ENCODE measurements around the gene MBD3L4. TPM values are rescaled to one million over a fixed set of nuclear protein-coding genes. Genes with fewer than 3 reads are reported as not detected.

Gene MBD3L4
- total and polyA plus RNA-seq, 10 of the 15 experiments (the other 5 are each of a cell fraction or from before 2014, with no cell fraction given), result not detected

DNA sequence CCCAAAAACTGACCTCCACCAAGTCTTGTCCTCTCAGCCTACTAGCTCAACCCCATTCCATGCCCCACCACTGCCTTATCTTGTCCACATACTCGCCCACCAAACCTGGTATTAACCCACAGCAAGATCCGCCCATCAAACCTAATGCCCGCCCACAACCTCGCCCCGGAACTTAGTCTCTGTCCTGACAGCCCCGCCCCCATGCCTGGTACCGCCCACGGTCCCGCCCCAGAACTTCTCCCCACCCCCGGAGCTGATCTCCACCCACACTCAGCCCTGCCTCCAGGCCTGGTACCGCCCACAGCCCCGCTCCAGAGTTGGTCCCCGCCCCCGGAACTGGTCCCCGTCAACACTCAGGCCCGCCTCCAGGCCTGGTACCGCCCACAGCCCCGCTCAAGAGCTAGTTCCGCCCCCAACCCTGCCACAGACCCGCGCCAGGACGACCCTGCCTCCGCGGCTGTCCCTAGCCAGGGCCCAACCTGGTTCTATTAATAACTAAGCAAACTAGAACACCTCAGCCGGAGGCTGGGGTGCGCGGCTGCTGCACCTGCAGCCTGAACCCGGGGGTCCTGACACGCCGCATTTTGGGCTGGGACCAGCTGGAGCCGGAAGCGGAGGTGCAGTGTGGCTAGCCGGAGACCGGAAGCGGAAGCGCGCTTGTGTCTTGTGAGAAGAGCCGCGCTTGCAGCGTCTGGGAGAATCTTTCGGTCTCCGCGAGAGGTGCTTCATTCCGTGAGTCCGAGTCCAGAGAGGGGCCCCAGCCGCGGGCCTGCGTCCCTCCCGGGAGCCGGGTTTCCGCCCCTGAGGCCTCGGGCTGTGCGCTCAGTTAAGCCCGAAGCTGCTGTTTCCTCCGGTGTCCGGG, 29.3 kb upstream of the MBD3L4 start, which contains the start of gene ZNF557 (continued):
- TF ChIP-seq, protein P1, sequence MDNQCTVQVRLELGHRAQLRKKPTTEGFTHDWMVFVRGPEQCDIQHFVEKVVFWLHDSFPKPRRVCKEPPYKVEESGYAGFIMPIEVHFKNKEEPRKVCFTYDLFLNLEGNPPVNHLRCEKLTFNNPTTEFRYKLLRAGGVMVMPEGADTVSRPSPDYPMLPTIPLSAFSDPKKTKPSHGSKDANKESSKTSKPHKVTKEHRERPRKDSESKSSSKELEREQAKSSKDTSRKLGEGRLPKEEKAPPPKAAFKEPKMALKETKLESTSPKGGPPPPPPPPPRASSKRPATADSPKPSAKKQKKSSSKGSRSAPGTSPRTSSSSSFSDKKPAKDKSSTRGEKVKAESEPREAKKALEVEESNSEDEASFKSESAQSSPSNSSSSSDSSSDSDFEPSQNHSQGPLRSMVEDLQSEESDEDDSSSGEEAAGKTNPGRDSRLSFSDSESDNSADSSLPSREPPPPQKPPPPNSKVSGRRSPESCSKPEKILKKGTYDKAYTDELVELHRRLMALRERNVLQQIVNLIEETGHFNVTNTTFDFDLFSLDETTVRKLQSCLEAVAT (IDR thresholded peaks at IDR 0.05), result no peak
- no peak for TF ChIP-seq CHD1 (IDR thresholded peaks at IDR 0.05; ENCODE audit: low read depth, low read length)
- TF ChIP-seq BMI1 (IDR thresholded peaks at IDR 0.05; ENCODE audit: borderline replicate concordance), result no peak
- TF ChIP-seq, protein P2, sequence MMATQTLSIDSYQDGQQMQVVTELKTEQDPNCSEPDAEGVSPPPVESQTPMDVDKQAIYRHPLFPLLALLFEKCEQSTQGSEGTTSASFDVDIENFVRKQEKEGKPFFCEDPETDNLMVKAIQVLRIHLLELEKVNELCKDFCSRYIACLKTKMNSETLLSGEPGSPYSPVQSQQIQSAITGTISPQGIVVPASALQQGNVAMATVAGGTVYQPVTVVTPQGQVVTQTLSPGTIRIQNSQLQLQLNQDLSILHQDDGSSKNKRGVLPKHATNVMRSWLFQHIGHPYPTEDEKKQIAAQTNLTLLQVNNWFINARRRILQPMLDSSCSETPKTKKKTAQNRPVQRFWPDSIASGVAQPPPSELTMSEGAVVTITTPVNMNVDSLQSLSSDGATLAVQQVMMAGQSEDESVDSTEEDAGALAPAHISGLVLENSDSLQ (IDR thresholded peaks at IDR 0.05), result peak; percentile 91
- peak; percentile 95 for TF ChIP-seq TAF1 (IDR thresholded peaks at IDR 0.05; ENCODE audit: borderline replicate concordance, low read depth, low read length)
- TF ChIP-seq YBX1 (IDR thresholded peaks at IDR 0.05), result no peak
- TF ChIP-seq EGR1 (IDR thresholded peaks at IDR 0.05; ENCODE audit: borderline replicate concordance in 1 of 2, low read depth in 2 of 2, low read length in 2 of 2), result peak in 1 of 2 experiments; percentile 89; a peak in 2 of 3 replicates
- TF ChIP-seq ASH2L (IDR thresholded peaks at IDR 0.05; ENCODE audit: borderline replicate concordance, low read depth), result 0 out of 2 replicates have a peak, but pooled peaks have one; percentile 69
- TF ChIP-seq, protein P3, sequence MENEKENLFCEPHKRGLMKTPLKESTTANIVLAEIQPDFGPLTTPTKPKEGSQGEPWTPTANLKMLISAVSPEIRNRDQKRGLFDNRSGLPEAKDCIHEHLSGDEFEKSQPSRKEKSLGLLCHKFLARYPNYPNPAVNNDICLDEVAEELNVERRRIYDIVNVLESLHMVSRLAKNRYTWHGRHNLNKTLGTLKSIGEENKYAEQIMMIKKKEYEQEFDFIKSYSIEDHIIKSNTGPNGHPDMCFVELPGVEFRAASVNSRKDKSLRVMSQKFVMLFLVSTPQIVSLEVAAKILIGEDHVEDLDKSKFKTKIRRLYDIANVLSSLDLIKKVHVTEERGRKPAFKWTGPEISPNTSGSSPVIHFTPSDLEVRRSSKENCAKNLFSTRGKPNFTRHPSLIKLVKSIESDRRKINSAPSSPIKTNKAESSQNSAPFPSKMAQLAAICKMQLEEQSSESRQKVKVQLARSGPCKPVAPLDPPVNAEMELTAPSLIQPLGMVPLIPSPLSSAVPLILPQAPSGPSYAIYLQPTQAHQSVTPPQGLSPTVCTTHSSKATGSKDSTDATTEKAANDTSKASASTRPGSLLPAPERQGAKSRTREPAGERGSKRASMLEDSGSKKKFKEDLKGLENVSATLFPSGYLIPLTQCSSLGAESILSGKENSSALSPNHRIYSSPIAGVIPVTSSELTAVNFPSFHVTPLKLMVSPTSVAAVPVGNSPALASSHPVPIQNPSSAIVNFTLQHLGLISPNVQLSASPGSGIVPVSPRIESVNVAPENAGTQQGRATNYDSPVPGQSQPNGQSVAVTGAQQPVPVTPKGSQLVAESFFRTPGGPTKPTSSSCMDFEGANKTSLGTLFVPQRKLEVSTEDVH (IDR thresholded peaks at IDR 0.05; ENCODE audit: low read depth, partially characterized antibody), result peak; percentile 85
- peak; percentile 89; the same call in 1 of the 2 replicates for TF ChIP-seq POLR2AphosphoS2 (IDR thresholded peaks at IDR 0.05; ENCODE audit: low read depth, low read length)
- peak; percentile 89 for TF ChIP-seq RELA (IDR thresholded peaks at IDR 0.05; ENCODE audit: borderline replicate concordance, partially characterized antibody)
- peak; percentile 84 for TF ChIP-seq CBFB (IDR thresholded peaks at IDR 0.05; ENCODE audit: low read depth)
- TF ChIP-seq, protein P4, sequence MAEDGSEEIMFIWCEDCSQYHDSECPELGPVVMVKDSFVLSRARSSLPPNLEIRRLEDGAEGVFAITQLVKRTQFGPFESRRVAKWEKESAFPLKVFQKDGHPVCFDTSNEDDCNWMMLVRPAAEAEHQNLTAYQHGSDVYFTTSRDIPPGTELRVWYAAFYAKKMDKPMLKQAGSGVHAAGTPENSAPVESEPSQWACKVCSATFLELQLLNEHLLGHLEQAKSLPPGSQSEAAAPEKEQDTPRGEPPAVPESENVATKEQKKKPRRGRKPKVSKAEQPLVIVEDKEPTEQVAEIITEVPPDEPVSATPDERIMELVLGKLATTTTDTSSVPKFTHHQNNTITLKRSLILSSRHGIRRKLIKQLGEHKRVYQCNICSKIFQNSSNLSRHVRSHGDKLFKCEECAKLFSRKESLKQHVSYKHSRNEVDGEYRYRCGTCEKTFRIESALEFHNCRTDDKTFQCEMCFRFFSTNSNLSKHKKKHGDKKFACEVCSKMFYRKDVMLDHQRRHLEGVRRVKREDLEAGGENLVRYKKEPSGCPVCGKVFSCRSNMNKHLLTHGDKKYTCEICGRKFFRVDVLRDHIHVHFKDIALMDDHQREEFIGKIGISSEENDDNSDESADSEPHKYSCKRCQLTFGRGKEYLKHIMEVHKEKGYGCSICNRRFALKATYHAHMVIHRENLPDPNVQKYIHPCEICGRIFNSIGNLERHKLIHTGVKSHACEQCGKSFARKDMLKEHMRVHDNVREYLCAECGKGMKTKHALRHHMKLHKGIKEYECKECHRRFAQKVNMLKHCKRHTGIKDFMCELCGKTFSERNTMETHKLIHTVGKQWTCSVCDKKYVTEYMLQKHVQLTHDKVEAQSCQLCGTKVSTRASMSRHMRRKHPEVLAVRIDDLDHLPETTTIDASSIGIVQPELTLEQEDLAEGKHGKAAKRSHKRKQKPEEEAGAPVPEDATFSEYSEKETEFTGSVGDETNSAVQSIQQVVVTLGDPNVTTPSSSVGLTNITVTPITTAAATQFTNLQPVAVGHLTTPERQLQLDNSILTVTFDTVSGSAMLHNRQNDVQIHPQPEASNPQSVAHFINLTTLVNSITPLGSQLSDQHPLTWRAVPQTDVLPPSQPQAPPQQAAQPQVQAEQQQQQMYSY (CRISPR knock-in tag; IDR thresholded peaks at IDR 0.05), result no peak
- peak; percentile 81 for TF ChIP-seq HDGF (IDR thresholded peaks at IDR 0.05)

All from GM12878 (cell line).